Transverse colon (tissue), 4 donors: ENCODE data around the gene TRIM37.

Experiments
- CTCF ChIP-seq, 5 experiments: fragments of 200-600 bp in 3 of 5; fragments of 450-650 bp in 2 of 5; sonication (generic) in 3 of 5; IDR thresholded peaks; 1 replicate in 2 of 5; 2 replicates in 3 of 5; pipeline ENCODE4 v1.5.1; 2016 to 2017; ENCODE audit warnings: antibody characterized with exemption in 5 of 5, inconsistent platforms in 3 of 5, mild to moderate bottlenecking in 2 of 5, moderate library complexity in 1 of 5
- EP300 ChIP-seq: sonication (generic); formaldehyde crosslinking; IDR thresholded peaks from one replicate; pipeline ENCODE4 v1.6.1; 2017; ENCODE audit warnings: antibody characterized with exemption, low read depth
- POLR2A ChIP-seq: fragments of 450-650 bp; IDR thresholded peaks from one replicate; pipeline ENCODE4 v1.6.1; 2016; ENCODE audit warnings: antibody characterized with exemption, mild to moderate bottlenecking, moderate library complexity
- POLR2AphosphoS5 ChIP-seq, 3 donors: sonication (generic); formaldehyde crosslinking; IDR thresholded peaks; one replicate each; pipeline ENCODE4 v1.6.1; 2016; ENCODE audit warnings: antibody characterized with exemption in 3 of 3

- no peak for TF ChIP-seq CTCF (IDR thresholded peaks at IDR 0.05)
- no peak for TF ChIP-seq POLR2A
- TF ChIP-seq EP300, result no peak
- no peak for TF ChIP-seq POLR2AphosphoS5 (IDR thresholded peaks at IDR 0.05)
Observed at GRCh38 chr17:58947824-58948223, 158.9 kb downstream of the TRIM37 start.
